HG02588 (cell line): ENCODE measurements around the gene LRP8.
"Not testable (repeated sequence)": the region's sequence is repeated elsewhere in the genome, so short reads cannot be mapped to it uniquely, and the experiment has no call there.

Experiments used
- ATAC-seq: cut with Tn5 transposase; IDR thresholded peaks from one replicate; pipeline ENCODE4 v1.9.1; 2021; ENCODE audit warnings: mild to moderate bottlenecking, moderate library complexity; ENCODE audit not compliant: unreplicated experiment

The LRP8 gene

GRCh38 chr1:53220171-53220961, 107.5 kb downstream of the LRP8 start, which contains the start of gene CZIB:
Gene CZIB (minus strand): TSS chr1:53220634. CDS start chr1:53220575, 59 bp downstream.
- peak; percentile 89 for ATAC-seq

GRCh38 chr1:53219711-53220110, 108.2 kb downstream of the LRP8 start:
- ATAC-seq: no peak

- ATAC-seq: no peak
Measured at GRCh38 chr1:53218201-53218600, 109.7 kb downstream of the LRP8 start.

- no peak for ATAC-seq
Measured at GRCh38 chr1:53214376-53214940, 113.4 kb downstream of the LRP8 start.

- ATAC-seq: no peak
Measured at GRCh38 chr1:53210954-53211353, 116.9 kb downstream of the LRP8 start.

- ATAC-seq: no peak
Measured at GRCh38 chr1:53210352-53210751, 117.5 kb downstream of the LRP8 start.

- ATAC-seq: no peak
Measured at GRCh38 chr1:53207726-53208125, 120.1 kb downstream of the LRP8 start.

- ATAC-seq: no peak
Measured at GRCh38 chr1:53206735-53207379, 121.0 kb downstream of the LRP8 start.

GRCh38 chr1:53206083-53206685, 121.7 kb downstream of the LRP8 start:
- not testable (repeated sequence) for ATAC-seq

GRCh38 chr1:53205496-53205895, 122.4 kb downstream of the LRP8 start:
- ATAC-seq: not testable (repeated sequence)

GRCh38 chr1:53203466-53203865, 124.4 kb downstream of the LRP8 start:
- ATAC-seq: no peak

GRCh38 chr1:53198241-53198651, 129.6 kb downstream of the LRP8 start:
- ATAC-seq: no peak

- ATAC-seq: no peak
Measured at GRCh38 chr1:53197291-53198200, 130.3 kb downstream of the LRP8 start.

GRCh38 chr1:53196485-53197290, 131.2 kb downstream of the LRP8 start, which contains the start of gene CPT2:
Gene CPT2 (plus strand): TSS chr1:53196824. CDS start chr1:53196944, 120 bp downstream.
- peak; percentile 98 for ATAC-seq

GRCh38 chr1:53196017-53196484, 131.8 kb downstream of the LRP8 start:
- ATAC-seq: peak; percentile 13

- no peak for ATAC-seq
Measured at GRCh38 chr1:53195246-53196016, 132.4 kb downstream of the LRP8 start.
